Aorta (tissue), 5 donors: ENCODE data around the gene RIPOR3. TPM values are rescaled to one million over a fixed set of nuclear protein-coding genes. Genes with fewer than 3 reads are reported as not detected.

Experiments used
- ATAC-seq: fragments of 200-7000 bp; cut with Tn5 transposase; one replicate; pipeline ENCODE4 v1.9.1; 2022; ENCODE audit warnings: moderate library complexity; ENCODE audit not compliant: low FRiP score
- DNase-seq, 2 donors: peaks; one replicate each; pipeline ENCODE4 v3.0.0-alpha.2; 2020
- H3K27ac ChIP-seq, 2 donors: one replicate each; pipeline ENCODE4 v1.5.1; 2013; ENCODE audit warnings: low read length in 2 of 2, mild to moderate bottlenecking in 2 of 2, moderate library complexity in 2 of 2, control low read depth in 1 of 2, inconsistent platforms in 1 of 2, low read depth in 1 of 2
- H3K27me3 ChIP-seq, 2 donors: one replicate each; pipeline ENCODE4 v1.6.1; 2013; ENCODE audit warnings: control low read depth in 1 of 2, low read length in 1 of 2, mild to moderate bottlenecking in 1 of 2, moderate library complexity in 1 of 2; ENCODE audit not compliant: insufficient read depth in 2 of 2, control insufficient read depth in 1 of 2
- H3K36me3 ChIP-seq, 2 donors: one replicate each; pipeline ENCODE4 v1.6.1; 2013; ENCODE audit warnings: control low read depth in 1 of 2, low read length in 1 of 2, mild to moderate bottlenecking in 1 of 2; ENCODE audit not compliant: insufficient read depth in 2 of 2, control insufficient read depth in 1 of 2
- H3K4me1 ChIP-seq, 2 donors: one replicate each; pipeline ENCODE4 v1.6.1; 2013; ENCODE audit warnings: low read length in 2 of 2, control low read depth in 1 of 2, mild to moderate bottlenecking in 1 of 2, moderate library complexity in 1 of 2; ENCODE audit not compliant: insufficient read depth in 2 of 2, control insufficient read depth in 1 of 2
- H3K4me3 ChIP-seq, 2 donors: one replicate each; pipeline ENCODE4 v1.5.1; 2013; ENCODE audit warnings: low read length in 2 of 2, control low read depth in 1 of 2, mild to moderate bottlenecking in 1 of 2
- H3K9me3 ChIP-seq: one replicate; pipeline ENCODE4 v1.6.1; 2013; ENCODE audit warnings: mild to moderate bottlenecking, low read length; ENCODE audit not compliant: control insufficient read depth
- WGBS, 2 donors: extraction: QIAGEN DNeasy Blood & Tissue Kit; methylation state at CpG; one replicate each; pipeline ENCODE4 v1.1.7; 2013; 5-methylcytosine and 5-hydroxymethylcytosine counted together
- intact Hi-C, 2 donors: fragments of 100-400 bp; cut with DNase I; formaldehyde crosslinking; loops; one replicate each; pipeline versions ENCODE4 v1.14.2 to v1.15.0; 2022
- polyA plus RNA-seq, 2 donors: library from polyadenylated mRNA; stranded (reverse); fragments of 200-250 nt; gene quantifications; one replicate each; pipeline ENCODE4 v1.2.3, GENCODE V29; 2013
- total RNA-seq, 2 donors: library from RNA; stranded (reverse); fragmentation: NEBNext Ultra II Directional; extraction: Animal tissue kit (Norgen Biotek cat#: 25700); gene quantifications; one replicate each; pipeline ENCODE4 v1.2.1, GENCODE V29; 2021
- donor health status: healthy with polysubstance abuse.
- donor health status: Bipolar disorder and iron deficiency.
- donor health status: DM: no; HTN: no; CAD: no.
- donor health status: DM: no; HTN: no; CAD: no.
- donor health status: DM: yes; HTN: yes; CAD: no.

Gene RIPOR3
- total and polyA plus RNA-seq, 4 donors: 0.23 to 8.0 (median 2.3) TPM

DNA sequence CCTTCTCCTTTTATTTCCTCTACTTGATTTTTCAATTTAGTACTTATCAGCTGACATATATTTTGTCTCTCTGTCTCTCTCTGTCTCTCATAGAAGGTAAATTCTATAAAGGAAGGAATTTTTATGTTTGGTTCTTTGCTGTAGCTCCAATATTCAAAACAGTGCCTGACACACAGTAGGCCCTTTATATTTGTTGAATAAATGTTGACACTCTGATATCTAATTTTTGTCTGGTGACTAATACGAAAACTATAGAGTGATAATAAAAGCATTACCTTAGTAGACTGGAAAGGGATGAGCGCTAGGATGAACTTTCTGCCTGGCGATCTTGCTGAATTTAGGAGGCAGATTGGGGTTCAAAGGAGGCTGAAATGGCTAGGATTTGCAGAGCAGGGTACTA lies 138.4 kb downstream of the RIPOR3 start:
- no peaks in the 10 kb centered on the region for H3K27me3 ChIP-seq
- no peaks in the 10 kb centered on the region for H3K9me3 ChIP-seq
- H3K4me3 ChIP-seq: no peak overlapping the region
- no peak overlapping the region for H3K27ac ChIP-seq
- H3K4me1 ChIP-seq: no peaks in the 10 kb centered on the region
- ATAC-seq (no peak), DNase-seq (no peak)
- H3K36me3 ChIP-seq: no peaks in the 10 kb centered on the region
- 97 to 98% methylated on average over 3 of the region's 3 CpGs for WGBS, 2 donors
- intact Hi-C loops: no loop called here

DNA sequence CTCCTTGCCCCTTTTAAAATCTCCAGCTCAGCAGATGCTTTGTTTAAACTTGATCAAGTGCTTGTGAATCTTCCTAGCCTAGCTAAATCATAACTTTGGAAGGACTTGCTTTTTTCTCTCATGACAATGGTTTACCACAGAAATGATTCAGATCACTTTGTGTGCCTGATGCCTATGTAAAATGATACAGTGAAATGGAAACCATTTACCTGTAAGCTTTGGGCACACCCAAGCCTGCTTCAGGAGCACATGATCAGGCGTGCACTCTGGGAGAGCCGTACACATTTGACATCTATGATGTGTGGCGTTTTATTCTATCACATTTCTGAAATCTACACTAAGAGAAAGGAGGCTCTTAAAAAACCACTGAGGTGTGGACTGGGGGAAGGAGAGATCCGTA lies 140.1 kb downstream of the RIPOR3 start:
- no peak for DNase-seq
- peaks cover 0 to 2% of the 10 kb centered on the region in 2 donors for H3K4me1 ChIP-seq
- no peak for ATAC-seq
- no peaks in the 10 kb centered on the region for H3K9me3 ChIP-seq
- no peak overlapping the region for H3K4me3 ChIP-seq
- intact Hi-C loops: no loop called here
- no peak overlapping the region for H3K27ac ChIP-seq
- no peaks in the 10 kb centered on the region for H3K36me3 ChIP-seq
- H3K27me3 ChIP-seq: no peaks in the 10 kb centered on the region
- 96 to 98% methylated on average over 4 of the region's 4 CpGs for WGBS, 2 donors

DNA sequence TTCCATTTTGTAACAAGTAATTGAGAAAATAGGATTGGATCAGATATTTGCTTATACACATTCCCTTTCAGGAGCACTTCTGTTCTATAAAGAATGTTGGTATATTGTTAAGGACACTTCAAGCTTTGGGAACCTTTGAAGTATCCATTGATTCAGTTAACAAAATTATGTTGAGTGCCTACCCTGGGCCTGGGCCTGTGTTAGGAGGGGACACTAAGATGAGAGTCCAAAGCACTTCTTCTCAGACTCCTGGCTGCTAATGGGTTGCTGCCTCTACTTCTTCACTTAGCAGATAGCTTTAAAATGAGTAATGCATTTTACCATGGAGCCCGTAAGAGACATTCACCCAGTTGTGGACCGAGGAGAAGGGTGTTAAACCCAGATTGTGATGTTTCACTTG lies 140.8 kb downstream of the RIPOR3 start:
- Histone ChIP-seq H3K4me1 (peaks cover 0 to 2% of the 10 kb centered on the region in 2 donors), H3K27ac (no peak overlapping the region), H3K27me3 (no peaks in the 10 kb centered on the region), H3K9me3 (no peaks in the 10 kb centered on the region), H3K4me3 (no peak overlapping the region), H3K36me3 (no peaks in the 10 kb centered on the region)
- no peak for ATAC-seq
- intact Hi-C loops: no loop called here
- DNase-seq: no peak
- 80 to 82% methylated on average over 2 of the region's 2 CpGs for WGBS, 2 donors

DNA sequence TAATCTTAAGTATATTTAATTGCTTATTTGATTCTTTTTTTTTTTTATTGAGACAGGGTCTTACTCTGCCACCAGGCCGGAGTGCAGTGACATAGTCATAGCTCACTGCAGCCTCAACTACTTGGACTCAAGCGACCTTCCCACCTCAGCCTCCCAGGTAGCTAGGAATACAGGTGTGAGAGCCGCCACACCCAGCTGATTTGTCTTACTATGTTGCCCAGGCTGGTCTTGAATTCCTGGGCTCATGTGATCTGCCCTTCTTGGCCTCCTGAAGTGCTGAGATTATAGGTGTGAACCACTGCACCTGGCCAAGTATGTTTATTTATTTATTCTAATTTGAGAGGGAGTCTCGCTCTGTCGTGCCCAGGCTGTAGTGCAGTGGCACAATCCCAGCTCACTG lies 142.9 kb downstream of the RIPOR3 start:
- intact Hi-C loops: no loop called here
- no peaks in the 10 kb centered on the region for H3K27me3 ChIP-seq
- DNase-seq (no peak), ATAC-seq (no peak)
- no peak overlapping the region for H3K27ac ChIP-seq
- no peak overlapping the region for H3K4me3 ChIP-seq
- no peaks in the 10 kb centered on the region for H3K9me3 ChIP-seq
- 90 to 92% methylated on average over 5 of the region's 5 CpGs for WGBS, 2 donors
- H3K36me3 ChIP-seq: no peaks in the 10 kb centered on the region
- peaks cover 0 to 2% of the 10 kb centered on the region in 2 donors for H3K4me1 ChIP-seq

DNA sequence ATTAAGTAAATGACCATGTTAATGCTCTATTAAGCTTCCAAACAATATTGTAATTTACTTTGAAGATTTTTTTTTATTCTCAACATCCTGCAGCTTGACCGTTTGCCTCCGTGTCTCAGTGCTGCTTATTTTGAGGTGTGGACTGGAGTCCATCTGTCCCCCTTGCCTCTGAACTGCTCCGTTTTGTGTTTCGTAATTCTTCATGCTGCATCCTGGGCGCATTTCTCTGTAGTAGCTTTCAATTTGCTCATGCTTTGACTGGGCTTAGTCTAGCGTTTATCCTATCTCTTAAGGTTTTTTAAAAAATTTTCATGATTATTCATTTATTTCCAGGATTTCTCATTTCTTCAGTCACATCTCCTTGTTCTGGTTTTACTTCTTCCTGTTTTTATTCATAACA lies 143.4 kb downstream of the RIPOR3 start:
- intact Hi-C loops: no loop called here
- H3K36me3 ChIP-seq: no peaks in the 10 kb centered on the region
- no peaks in the 10 kb centered on the region for H3K9me3 ChIP-seq
- WGBS, 2 donors: 88 to 90% methylated on average over 6 of the region's 6 CpGs
- H3K27ac ChIP-seq: no peak overlapping the region
- DNase-seq (no peak), ATAC-seq (no peak)
- H3K4me3 ChIP-seq: no peak overlapping the region
- no peaks in the 10 kb centered on the region for H3K27me3 ChIP-seq
- H3K4me1 ChIP-seq: peaks cover 0 to 2% of the 10 kb centered on the region in 2 donors

DNA sequence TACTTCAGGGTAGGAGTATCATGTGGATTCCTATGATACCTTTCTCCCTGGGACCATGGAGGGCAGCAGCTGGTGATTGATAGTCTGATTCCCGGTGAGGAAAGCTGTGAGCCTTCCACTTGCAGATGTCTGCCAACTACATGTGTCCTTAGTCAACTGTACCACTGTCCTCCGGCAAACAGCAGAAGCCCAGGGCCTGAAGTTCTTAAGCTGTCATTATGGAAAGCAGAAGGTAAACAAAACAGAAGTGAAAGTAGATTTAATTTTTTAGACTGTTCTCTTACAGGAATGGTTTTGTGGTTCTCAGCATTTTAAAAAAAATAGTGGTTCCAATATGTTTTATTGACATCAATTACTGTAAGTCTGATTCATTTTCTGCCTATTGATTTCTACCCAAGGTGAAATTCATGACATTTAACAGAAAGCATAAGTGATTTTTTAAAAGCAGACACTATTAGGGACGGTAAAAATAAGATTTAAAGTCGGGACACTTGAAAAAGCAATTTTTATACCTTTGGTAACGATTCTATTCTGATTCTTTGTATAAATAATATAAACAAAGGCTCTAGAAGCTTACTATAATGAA lies 144.5 kb downstream of the RIPOR3 start:
- H3K4me1 ChIP-seq: peaks cover 2 to 6% of the 10 kb centered on the region in 2 donors
- ATAC-seq: no peak
- H3K9me3 ChIP-seq: no peaks in the 10 kb centered on the region
- no peak for DNase-seq
- no peaks in the 10 kb centered on the region for H3K27me3 ChIP-seq
- peak overlapping the region in 1 of 2 donors; percentile 40 for H3K27ac ChIP-seq
- H3K36me3 ChIP-seq: no peaks in the 10 kb centered on the region
- no peak overlapping the region for H3K4me3 ChIP-seq
- intact Hi-C loops: no loop called here
- 76% methylated on average over 5 of the region's 5 CpGs for WGBS, 2 donors

DNA sequence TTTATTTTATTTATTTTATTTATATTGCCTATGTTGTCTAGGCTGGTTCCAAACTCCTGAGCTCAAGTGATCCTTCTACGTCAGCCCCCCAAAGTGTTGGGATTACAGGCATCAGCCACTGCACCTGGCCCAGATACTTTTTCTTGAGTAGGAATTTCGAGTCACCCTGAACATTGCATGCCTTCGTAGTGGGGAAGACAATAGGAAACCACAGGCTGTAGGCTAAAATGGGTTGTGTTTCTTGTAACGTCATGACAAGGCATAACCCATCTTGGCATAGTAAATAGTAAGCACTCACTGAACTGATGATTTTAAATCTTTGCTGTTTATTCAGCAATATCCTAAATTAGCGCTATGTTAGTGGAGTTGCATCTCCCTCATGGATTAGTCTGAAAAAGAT lies 146.2 kb downstream of the RIPOR3 start:
- no peaks in the 10 kb centered on the region for H3K9me3 ChIP-seq
- H3K27ac ChIP-seq: no peak overlapping the region
- no peaks in the 10 kb centered on the region for H3K36me3 ChIP-seq
- WGBS, 2 donors: 92 to 95% methylated on average over 5 of the region's 5 CpGs
- no peak for DNase-seq
- intact Hi-C loops: no loop called here
- no peaks in the 10 kb centered on the region for H3K27me3 ChIP-seq
- no peak overlapping the region for H3K4me3 ChIP-seq
- H3K4me1 ChIP-seq: peaks cover 7 to 9% of the 10 kb centered on the region in 2 donors
- no peak for ATAC-seq

DNA sequence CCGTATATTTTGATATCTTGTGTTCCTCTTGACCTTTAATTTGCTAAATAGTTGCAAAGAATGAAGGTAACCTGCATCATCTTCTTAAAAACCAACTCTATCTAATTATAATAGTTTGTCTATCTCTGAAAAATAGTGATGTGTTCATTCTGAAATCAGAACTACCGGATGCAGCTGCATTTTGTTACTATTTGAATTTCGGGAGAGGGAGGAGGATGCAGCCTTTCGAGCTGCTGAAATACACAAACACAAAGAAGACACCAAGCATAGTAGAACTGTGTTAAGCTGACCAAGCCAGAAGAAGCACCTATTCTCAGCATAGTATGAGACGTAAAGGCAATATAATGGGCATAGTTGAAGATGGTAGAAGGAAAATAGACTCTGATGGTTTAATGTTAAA lies 148.0 kb downstream of the RIPOR3 start:
- ATAC-seq (no peak), DNase-seq (no peak)
- H3K4me3 ChIP-seq: no peak overlapping the region
- intact Hi-C loops: no loop called here
- H3K27me3 ChIP-seq: no peaks in the 10 kb centered on the region
- no peaks in the 10 kb centered on the region for H3K9me3 ChIP-seq
- WGBS, 2 donors: 83 to 85% methylated on average over 5 of the region's 5 CpGs
- peaks cover 7 to 9% of the 10 kb centered on the region in 2 donors for H3K4me1 ChIP-seq
- H3K27ac ChIP-seq: no peak overlapping the region
- no peaks in the 10 kb centered on the region for H3K36me3 ChIP-seq

DNA sequence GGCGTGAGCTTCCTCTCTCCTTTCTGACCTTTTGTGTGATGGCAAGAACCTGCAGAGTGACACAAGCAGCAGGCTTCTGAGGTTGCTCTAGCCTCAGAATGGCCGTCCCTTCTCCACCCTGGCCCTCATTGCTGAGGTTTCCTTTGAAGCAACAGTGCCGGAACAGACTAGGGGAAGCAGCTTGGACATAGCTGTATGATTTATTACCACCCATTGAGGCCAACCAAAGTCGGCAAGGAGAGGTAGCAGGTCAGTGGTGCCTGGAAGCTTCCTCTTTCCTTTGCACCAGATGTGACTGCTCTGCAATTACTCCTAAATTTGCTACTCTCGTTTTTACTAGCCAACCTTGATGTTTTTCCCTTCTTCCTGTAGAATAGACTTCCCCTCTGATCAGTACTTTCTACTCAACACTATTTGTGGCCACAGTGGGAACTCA lies 149.7 kb downstream of the RIPOR3 start:
- Histone ChIP-seq H3K36me3 (no peaks in the 10 kb centered on the region), H3K27me3 (no peaks in the 10 kb centered on the region), H3K9me3 (no peaks in the 10 kb centered on the region), H3K27ac (peak overlapping the region; percentile 84 to 100), H3K4me1 (peaks cover 6 to 9% of the 10 kb centered on the region in 2 donors), H3K4me3 (no peak overlapping the region)
- no peak for ATAC-seq
- intact Hi-C loops: no loop called here
- 61% methylated on average over 5 of the region's 5 CpGs for WGBS, 2 donors
- DNase-seq: no peak
